HG03196 (cell line): Measurements from ENCODE around the gene PHETA1.
"Not testable (repeated sequence)": the region's sequence is repeated elsewhere in the genome, so short reads cannot be mapped to it uniquely, and the experiment has no call there.

ENCODE experiments used
- ATAC-seq: cut with Tn5 transposase; IDR thresholded peaks from one replicate; pipeline ENCODE4 v1.9.1; 2021; ENCODE audit not compliant: unreplicated experiment

Gene PHETA1

DNA sequence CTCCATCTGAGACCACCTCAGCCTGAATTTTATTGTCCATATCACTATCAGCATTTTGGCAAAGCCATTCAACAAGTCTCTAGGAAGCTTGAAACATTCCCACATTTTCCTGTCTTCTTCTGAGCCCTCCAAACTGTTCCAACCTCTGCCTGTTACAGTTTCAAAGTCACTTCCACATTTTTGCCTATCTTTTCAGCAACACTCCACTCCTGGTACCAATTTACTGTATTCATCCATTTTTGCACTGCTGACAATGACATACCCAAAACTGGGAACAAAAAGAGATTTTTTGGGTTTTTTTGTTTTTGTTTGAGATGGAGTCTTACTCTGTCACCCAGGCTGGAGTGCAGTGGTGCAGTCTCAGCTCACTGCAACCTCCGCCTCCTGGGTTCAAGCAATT, 4.3 kb upstream of the PHETA1 start:
- ATAC-seq = not testable (repeated sequence)

DNA sequence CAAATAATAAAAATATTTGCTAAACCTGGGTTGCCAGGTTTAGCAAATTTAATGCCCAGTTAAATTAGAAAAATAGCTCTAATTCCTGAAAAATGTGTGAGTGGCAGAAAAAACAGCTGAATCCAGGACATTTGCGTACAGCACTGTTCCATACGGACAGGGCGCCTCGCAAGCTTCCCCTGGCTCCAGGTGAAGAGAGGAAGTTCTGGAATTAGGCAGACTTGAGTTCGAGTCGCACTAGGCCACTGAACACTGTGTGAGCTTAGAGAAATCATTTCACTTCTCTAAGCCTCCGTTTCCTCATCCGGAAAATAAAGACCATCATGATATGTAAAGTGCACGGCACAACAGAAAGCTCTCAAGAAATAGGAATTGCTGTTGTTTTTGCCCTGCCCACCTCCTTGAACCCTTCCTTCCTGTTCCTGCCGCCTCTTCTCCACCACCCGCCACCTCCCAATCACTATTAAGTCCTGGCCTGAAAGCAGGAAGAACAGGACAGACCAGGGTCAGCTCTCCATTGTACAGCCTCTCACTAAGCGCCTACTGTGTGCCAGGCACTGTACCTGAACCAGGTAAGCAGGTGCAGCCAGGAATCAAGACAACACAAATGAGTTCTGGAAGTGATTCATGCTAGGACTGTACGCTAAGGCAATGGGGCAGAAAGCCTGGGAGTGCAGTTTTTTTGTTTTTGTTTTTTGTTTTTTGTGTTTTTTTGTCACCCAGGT, 763 bp upstream of the PHETA1 start:
- ATAC-seq = no peak

DNA sequence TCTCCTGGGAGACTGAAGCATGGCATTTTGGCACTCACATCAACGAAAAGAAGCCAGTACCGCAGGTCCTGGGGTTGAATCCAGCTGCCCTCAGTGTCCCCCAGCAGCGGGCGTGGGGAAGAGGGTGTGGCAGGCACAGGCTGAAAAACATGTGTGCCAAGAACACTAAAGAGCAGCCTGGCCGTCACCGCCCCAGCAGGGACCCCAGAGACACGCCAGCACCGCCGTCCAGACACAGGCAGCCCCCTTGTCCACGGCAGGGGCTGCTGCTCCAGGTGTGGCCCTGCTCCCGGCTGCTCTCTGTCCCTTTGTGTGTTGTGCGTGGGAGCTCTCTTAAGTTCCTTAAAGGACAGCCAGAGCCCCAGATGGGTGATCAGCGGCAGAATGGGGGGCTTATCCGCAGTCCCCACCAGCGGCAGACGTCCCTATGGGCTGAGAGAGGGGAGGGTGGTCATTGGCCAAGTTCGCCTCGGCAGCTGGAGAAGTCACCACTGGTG, 556 bp downstream of the PHETA1 start:
- no peak for ATAC-seq

DNA sequence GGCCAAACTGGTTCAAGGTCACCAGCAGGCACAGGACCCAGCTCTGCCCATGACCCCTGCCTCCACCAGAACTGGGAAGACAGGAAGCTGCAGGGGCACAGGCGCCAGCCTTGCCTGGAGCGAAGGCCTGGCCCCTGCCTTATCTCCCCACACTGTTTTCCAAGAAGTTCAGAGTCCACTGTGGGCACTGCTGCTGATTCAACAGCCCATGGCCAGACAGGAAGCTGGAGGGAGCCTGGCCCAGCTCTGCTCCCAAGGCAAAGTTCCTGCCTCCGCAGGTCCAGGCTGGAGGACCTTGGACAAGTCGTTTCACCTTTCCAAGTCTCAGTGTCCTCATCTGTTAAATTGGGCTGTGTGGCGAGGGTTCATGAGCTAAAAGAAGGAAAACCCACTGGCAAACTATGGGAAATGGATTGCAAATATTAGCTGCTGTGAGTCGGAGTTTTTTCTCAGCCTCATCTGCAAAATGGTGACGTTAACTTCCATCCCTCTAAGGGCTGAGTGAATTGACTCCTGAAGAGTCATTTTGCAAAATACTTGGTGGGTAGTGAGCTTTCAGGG, 1.2 kb downstream of the PHETA1 start:
- no peak for ATAC-seq

DNA sequence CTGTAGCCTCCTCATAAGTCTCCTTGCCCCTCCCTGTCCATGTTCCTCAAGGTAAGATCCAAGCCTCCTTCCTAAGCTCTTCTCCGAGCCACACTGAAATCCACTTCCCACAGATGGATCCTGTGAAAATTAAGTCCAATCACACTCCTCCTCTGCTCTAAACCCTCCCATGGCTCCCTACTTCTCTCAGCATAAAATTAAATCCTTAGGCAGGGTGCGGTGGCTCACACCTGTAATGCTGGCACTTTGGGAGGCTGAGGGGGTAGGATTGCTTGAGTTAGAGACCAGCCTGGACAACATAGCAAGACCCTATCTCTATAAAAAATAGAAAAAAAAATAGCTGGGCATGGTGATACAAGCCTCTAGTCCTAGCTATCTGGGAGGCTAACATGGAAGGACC, 2.3 kb downstream of the PHETA1 start:
- ATAC-seq = no peak

DNA sequence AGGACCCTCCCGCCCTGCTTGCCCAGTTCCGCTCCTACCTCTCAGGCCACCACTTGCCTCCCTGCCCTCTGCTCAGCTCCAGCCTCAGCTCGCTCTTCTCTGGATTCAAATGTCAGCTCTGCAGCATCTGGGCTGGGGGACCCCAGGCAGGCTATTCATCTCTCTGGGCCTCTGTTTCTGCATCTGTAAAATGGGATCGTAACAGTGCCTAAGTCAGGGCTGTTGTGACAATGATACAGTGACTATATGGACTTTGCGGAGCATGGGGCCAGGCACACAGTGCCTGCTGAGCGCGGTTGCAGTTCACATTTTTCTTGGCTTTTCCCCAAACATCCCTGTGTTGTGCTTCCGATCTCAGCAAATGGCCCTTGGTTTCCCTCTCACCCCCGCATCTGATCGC, 2.8 kb downstream of the PHETA1 start:
- ATAC-seq = no peak

DNA sequence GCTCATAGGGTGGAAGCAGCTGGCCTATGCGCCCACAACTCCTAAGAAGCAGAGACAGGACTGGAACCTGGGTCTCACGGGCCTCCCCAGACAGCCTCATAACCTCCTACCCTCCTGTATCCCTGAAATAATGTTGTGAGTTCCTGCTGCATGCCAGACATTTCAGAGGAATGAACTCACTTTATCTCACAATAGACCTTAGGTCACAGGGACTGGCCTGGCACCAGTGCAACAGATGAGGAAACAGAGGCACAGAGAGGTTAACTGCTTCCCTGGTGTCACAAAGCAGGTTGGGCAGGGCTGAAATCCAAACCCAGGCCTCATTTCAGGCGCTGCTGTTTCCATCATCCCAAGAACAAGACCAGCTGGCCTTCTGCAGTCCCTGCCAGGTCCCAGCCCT, 5.3 kb downstream of the PHETA1 start:
- no peak for ATAC-seq

DNA sequence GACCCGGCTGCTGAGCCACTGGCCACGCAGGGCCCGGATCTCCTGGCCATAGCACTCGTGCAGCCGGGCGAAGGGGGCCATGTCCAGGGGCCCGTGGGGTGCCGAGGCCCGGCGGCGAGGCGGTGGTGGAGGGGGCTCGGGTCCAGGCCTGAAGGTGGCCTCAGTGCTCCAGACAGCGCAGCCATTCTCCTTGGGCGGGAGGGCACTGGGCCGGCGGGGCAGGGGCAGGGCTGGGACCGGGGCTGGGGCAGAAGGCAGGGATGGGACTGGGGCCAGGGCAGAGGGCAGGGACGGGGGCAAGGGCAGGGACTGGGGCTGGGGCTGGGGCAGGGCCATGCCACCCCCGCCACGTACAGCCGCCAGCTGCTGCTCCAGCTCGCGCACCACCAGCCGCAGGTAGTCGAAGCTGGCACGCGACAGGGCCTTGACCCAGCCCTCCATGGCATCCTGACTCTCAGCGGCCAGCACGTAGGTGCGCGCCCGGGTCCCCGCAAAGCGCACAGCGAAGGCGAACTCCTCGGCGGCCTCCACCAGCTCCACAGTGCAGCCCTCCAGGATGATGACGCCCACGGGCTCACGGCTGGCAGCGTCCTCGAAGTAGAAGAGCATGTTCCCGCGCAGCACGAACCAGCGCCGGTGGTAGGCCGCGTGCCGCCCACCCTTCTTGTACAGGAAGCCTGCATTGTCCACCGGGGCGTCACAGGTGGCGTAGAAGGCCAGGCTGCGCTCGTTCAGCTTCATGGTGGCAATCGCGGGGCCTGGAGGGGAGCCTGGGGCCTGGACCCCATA, 6.0 kb downstream of the PHETA1 start:
- no peak for ATAC-seq

DNA sequence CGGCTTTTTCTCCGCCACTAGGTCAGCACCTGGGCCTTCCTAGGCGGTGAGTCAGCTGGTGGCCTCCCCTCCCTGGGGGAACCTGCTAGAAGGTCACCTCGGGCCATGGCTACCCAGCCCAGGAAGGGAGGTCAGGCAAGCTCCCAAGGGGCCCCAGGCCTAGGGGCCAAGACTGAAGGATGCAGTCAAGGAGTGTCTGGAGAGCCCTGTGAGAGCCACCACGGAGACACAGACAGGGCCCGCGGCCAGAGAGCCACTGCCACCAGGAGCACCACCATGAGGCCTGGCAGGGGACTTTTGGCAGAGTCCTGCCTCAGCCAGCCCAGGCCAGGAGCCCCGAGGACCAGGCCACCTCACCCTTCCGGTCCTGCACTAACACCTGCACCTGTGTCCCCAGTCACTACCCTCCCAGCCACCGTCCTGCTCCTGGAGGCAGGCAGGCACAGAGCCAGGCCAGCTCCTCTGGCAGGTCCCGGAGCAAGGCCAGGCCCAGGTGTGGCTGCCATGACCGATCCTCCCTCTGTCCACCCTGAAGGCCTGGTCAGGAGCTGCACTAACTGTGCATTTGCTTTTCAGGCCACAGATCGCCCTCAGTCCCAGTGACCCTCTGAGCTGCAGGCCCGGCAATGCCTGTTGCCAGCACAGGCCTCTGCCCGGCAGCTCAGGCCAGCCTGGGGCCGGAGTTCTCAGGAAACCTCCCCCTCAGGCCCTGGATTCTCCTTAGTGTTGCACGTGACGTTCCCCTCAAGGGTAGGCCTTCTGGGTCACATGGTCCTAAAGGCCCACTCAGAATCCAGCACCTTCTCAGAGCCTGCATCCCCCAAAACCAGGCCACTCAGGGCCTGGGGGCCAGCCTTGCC, 6.9 kb downstream of the PHETA1 start:
- no peak for ATAC-seq

DNA sequence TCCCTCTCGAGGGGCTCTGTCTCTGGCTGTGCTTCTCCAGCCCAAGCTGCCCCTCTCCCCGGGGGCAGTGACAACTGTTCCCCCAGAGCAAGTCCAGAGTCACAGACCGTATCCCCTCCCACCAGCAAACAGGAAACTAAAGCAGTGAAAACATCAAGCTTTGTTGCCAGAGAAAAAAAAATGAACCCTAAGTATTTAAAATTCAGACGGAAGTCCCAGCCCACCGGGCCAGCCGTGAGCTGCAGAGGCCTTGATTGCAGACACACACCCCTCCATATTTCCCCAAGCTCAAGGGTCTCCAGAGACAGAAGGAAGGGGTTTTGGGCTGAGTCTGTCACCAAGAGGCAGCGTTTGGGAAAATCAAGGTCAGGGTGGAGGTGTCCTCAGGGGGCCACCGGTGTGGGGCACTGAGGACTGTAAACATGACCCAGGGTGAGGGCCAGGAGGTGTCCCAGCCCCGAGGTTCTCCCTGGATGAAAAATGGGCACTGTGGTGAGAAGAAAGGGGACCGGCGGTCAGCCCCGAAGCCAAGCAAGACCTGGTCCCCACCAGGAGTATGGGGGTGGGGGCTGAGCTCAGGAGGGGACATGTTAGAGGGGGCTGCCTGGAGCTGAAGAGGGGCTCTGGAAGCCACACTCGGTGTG, 7.7 kb downstream of the PHETA1 start:
- ATAC-seq = no peak

DNA sequence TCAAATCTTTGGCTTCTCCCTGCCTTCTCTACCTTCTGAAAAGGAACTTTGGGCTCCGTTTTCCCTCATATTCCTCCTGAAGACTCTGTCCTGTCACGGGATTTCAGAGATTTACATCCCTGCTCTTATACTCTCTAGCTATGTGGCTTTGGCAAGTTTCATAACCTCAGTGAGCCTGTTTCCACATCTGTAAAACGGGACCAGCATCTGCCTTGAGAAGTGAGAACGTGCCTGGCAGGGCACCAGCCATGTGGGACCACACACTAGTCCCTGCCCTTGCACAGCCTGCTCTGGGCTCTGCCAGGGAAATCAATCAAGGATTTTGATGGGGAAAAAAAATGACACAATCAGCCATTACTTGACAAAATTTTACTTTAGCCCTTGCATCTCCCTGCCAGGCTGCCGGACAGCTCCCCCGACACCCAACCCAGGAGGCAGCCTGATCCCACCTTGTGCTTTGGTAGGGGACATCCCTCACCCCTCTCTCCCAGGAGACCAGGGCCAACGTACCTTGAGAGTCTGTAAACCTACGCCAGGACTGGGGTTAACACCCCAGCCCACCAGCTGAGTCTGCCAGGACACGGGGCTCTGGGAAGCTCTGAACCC, 8.5 kb downstream of the PHETA1 start:
- ATAC-seq = no peak

DNA sequence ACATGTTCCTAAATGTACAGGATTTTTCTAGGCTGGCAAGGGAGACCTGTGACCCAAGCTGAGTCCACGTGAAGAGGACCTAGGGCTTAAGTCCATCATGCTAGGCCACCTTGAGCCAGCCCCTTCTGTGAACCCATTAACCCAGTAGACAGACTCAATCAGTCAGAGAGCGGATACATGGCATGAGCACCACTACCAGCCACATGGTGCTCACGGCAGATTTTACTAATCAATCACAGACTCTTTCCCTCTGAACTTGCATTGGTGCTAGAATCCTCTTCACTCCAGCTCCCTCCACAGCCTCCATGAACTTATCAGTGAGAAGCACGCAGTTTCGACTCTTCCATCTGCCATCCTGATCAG, 9.0 kb downstream of the PHETA1 start:
- ATAC-seq = no peak

DNA sequence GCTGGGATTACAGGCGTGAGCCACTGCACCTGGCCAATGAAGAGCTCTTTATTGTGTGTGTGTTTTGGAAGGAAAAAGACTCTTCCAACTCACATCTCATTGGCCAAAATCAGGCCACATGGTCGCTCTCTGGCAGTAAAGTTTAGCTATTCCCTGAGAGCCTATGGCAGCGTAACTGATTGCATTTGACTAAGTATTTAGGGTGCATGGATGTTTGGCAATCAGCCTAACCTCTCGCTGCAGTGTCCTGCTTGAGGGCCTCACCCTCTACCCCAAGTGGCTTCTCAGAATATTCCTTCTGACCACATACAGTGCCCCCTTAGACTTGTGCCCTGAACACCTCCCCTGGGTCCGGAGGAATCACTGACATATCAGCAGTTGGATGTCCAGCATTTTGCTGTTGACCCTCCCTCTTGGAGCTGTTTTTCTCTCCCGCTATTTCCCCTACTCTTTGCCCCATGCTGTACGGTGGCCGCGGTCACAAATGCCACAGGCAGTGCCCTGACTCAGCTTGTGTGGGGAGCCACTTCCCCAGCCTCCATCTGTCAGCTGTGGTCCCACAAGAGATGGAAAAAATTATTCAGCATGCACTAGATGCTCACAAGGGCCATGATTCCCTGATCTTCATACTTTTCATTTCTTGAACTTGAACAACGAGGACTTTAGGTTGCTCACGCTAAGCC, 9.5 kb downstream of the PHETA1 start:
- no peak for ATAC-seq

DNA sequence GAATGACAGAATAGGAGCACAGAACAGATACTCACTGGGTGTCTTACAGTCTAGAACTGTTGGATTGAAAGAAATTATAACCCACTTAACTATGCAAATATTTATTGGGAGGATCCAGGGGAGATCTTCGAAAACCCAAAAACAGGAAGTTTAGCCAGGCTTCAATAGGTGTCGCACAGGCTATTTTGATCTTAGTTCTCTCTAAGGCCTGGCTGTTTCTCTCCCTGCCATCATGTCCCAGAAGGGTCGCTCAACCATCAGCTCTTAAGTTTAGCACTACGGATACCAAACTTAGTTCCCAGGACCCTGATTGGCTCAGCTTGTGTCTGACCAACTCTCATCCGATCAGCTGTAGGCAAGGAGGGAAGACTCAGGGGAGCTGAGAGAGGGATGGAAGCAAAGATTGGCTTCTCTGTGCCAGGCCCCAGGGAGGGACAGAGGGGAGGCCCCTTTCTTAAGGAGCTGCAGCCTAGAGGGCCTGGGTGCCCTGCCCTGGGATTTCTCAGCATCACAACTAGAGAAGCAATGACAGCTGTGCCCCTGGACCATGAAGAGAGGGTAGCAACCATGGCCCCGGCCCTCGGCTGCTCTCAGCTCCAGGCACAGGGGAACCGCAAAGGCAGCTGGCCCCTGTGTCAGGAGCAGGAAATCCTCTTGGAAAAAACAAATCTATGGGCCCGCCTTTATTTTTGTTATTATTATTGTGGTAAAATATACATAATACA, 13.5 kb downstream of the PHETA1 start:
- ATAC-seq = no peak

DNA sequence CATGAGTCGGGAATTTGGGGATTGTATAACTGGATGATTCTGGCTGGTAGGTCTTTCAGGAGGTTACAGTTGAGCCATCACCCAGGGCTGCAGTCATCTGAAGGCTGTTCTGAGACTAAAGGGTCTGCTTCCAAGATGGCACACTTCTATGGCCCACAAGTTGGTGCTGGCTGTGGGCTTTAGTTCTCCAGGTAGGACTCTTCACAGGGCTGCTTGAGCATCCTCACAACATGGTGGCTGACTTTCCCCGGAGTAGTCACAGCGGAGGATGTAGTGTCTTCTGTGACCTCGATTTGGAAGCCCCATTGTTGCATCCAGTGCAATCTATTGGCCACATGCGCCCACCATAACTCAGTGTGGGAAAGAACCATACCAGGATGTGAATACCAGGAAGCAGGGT, 14.4 kb downstream of the PHETA1 start:
- ATAC-seq = no peak

DNA sequence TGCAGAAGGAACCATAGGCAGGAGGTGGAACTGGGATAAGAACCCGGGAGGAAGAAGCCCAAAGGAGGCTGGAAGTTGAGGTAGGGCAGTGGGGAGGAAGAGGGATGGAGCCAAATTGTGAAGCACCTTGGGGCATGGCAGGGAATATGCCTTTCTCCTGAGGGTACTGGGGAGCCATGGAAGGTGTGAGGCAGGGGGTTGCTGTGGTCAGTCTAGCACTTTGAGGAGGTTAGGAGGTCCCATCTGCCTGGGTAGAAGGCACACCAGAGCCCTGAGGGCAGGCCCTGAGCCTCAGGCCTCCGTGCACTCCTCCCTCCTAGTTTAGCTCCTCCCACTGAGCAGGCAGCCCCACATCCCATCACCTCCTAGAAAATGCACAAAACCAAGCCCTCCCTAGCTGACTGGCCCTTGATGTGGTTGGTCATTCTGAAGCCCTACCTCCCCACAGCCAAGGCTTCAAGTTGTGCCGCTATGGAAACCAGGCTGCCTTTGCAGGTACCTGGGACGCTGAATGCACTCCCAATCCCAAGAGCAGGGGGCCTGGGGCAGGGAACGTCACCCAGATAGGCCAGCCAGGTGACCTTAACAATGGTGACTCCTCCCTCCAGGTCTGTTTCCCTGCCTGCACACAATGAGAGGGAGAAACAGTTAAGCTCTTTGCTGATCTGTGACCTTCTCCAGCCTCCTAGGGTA, 15.1 kb downstream of the PHETA1 start:
- no peak for ATAC-seq

DNA sequence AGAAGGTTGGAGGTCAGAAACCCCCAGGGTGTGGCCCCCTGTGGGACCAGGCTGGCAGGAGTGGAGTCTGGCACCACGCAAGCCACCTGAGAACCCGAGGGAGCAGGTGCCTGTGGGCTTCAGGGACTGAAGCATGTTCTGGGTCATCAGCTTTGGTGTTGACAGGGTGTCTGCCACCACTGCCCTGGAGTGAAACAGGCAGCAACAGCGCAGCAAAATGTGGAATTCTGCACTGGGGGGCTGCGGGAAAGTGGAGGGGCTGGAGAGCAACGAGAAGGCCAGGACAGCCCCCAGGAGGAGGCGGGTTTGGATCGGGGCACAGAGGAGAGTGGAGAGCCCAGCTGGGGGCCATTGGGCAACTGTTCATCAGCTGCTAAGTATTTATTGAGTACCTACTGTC, 15.9 kb downstream of the PHETA1 start:
- ATAC-seq = no peak

DNA sequence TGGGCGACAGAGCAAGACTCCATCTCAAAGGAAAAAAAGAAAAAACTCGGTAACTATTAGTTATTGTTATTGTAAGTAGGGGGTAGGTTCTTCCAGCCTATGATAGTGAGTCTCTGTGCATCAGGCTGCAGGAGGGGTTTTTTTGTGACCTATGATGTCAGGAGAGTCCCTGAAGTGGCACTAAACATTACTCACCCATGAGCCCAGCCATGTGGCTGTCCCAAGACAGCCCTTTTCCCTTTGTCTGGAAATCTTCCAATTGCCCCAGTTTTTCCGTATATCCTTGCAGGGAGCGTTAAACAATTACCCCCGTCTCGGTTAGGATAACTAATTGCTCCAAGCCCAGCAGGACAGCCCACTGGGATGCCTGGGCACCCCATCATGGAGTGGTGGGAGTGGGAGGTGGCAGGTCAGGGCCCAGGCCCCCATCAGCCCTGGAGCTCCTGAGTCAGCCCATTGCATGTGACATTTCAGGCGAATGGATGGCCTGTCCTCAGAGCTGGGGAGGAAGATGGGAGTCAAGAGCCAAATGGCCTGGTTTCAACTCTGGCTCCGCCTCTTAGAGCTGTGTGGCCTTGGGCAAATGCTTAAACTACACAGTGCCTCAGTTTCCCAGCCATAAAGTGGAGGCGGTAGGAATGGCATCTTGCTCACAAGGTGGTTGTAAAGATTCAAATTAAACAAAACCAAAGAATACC, 16.4 kb downstream of the PHETA1 start:
- no peak for ATAC-seq
